GM19467 (cell line): ENCODE measurements around the gene GPC6.
"Not testable (repeated sequence)": the region's sequence is repeated elsewhere in the genome, so short reads cannot be mapped to it uniquely, and the experiment has no call there.

Experiments used
- ATAC-seq: cut with Tn5 transposase; IDR thresholded peaks from one replicate; pipeline ENCODE4 v1.9.1; 2021; ENCODE audit warnings: mild to moderate bottlenecking, moderate library complexity; ENCODE audit not compliant: unreplicated experiment

Gene GPC6

DNA sequence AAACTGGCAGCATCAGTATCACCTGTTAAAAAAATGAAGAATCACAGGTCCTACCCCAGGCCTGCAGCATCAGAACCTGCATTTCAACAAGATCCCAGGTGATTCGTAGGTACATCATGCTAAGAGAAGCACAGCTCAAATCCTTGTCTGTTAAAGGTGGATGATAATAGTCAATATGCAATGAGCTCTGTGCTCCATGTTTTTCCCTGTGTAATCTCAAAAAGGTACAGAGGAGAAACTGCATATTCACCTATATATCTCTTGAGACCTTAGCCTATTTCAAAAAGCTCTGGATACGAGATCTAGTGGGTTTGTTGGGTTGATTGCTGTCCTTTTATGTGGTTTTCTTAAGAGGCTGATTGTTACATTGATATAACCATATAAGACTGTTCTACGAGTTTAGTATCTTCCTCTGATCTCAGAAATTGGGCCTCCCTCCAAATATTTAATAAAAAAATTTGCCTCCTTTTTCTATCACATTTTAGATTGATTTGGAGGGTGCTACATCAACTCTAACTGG is 1104.0 kb downstream of the GPC6 start:
- no peak for ATAC-seq

DNA sequence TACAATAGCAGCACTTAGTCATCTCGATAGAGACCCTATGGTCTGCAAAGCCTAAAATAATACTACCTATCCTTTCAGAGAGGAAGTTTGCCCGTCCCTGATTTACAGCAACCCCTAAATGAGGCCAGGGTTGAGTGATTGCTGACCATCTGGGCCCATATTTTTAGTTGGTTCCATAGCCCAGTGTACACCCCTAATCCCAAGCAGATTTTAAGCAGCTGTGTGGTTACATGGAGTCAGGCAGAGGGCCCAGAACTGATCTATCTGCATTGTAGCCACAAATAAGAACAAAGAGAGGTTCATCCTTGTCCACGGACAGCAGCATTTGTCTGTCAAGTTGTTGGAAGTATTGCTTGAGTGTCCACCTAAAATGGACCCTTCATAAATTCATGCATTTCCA is 1104.7 kb downstream of the GPC6 start:
- no peak for ATAC-seq

DNA sequence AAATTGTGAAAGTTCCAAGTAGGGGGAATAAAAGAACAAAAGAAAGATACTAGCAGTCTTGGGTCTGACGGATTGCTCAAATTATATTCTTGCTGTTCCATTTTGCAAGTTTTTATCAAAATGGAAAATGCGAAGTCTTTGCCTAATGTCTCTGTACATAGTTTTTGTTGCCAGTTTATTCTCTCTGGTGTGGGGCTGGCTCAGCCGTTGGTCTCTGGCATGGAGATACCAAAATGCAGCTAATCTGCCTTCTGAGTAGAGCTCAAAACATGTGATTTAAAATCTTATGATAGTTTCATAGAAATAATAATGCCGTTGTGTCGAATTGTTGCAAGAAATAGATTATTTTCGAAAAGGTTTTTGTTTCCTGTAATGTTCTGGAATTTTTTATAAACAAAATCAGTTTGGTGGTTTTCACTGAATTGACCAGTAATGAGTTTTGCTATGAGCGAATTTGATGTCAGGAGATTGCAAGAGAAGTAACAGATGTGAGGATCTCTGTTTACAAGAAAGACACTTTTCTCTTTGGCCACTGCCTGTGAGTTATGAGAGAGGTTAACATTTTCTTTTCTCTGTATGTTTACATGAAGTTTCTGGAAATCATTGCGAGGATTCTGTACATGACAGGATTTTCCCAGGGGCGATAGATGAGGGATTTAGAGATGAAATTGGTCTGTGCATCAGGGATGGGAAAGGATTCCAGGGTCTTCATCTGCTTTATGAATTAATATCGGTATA is 1105.9 kb downstream of the GPC6 start:
- no peak for ATAC-seq

DNA sequence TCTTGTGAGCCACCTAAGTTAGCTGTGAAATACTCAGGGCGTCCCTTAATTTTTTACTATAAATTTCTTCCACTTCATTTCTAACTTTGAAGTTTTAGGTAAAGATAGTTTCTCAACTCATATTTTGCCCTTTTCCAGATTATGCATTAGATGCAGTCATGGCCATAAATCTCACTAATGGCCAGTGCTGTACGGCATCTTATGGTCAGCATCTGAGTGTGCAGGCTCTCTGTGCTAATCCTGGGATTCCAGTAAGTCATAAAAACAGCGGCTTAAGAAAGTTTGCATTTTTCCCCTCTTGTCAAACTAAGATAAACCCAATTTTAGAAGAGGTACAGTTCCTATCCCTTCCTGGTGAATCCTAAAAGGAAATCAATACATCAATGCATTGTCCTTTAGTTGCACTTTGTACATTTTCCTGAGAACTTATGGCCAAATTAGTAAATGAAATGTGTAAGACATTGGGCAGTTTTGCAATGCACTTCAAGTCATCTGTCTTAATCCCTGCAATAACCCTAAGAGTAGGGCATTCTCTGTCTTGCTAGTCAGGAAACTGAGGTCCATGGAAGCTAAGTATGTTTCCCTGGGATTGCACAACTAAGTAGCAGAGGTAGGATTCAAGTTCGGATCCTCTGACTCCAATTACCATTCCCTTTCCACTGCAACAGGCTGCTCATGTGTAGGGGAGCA is 1106.7 kb downstream of the GPC6 start:
- ATAC-seq: no peak

DNA sequence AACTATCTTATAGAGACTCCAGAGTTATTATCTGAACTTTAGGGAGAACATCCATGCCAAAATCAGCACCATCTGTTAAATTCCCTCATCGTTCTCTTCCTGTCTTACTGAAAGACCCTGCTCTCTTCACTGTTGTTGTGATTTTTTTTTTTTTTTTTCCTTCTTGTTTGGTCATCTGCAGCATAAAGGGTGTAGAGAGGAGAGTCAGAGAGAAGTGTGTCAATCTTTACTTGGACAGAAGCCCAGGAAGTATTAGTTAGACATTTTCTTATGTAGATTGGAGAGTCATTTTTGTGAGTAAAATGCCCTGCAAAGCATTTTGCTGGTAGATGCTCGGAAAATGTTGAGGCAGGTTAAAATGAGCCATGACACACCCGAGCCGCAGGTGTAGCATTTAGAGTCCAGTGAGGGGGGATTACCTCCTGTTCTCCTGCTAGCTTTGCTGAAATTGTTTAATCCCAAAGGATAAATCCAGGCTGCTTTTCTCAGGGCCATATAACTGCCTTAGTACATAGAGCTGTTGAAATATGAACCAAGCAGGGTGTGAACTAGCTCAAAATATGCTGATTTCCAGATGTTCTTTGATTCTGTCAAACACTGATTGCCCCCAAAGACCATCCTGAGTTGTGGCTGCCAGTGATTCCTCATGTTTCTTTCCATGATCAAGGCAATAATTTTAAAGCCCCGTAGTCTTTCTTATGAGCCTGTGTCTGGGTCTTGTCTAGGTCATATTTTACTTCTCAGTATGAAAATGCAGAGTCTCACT is 1109.3 kb downstream of the GPC6 start:
- ATAC-seq: no peak

DNA sequence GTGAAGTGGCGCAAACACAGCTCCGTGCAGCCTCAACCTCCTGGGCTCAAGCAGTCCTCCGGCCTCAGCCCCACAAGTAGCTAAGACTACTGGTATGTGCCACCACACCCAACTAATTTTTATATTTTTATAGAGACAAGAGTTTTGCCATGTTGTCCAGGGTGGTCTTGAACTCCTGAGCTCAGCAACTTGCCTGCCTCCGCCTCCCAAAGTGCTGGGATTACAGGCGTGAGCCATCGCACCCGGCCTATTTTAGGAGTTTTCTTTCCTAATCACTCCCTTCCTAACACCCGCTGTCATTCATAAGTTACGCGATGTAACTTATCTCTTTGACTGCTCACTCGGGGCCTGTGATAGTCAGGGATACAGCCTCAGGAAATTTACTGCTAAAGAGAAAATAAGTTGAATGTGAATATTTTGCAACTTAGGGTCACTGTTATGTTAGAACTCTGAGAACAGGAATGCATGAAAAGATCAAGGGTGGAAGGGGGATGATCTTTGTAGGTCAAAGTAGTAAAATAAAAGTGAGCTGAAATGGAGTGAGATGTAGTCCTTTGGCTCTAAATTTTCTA is 1112.6 kb downstream of the GPC6 start:
- ATAC-seq: no peak

DNA sequence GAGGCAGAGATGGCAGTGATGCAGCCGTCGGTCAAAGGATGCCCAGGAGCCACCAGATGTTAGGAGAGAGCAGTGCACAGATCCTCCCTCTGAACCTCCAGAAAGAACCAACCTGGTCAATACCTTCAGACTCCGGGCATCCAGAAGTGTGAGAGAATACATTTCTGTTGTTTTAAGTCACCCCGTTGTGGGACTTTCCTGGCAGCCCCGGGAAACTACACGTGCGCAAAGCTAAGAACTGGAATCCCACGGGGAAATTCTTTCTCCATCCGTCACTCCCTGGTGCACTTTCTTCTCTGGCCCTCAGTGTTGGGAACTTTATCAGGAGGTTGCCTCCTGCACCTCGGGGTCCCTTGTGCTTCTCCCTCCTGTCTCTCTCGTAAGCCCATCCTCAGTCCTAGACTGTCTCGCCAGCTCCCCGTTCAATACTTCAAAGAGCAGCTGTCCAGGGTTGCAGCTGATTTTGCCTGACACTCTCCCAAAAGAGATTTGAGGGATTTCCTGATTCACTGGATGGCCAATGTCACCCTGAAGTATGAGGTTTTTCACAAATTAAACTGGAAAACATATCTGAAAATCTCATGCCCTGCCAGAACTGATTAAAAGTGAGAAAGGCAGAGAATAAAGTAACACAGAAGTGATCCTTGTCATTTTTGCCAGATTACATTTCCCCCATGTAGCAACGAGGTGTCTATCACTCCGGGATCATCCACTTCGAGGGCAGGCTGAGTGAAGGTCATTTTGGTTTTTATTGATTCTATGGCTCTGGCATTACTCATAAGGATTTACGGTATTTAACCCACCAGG is 1116.0 kb downstream of the GPC6 start:
- ATAC-seq: no peak

DNA sequence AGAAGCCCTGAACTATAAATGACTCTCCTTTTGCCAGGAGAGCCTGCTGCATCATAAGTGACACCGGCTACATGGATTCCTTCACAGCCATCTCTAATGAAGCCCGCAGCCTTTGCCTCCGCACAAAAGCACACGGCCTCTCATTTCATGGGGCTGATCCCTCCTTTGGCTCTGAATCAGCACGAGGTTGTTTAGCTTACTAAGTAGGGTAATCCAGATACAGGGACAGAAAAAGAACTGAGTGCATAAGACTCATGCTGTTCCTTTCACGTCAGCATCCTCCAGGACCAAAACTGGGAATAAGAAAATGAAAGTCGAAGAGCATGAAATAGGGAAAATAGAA is 1116.6 kb downstream of the GPC6 start:
- no peak for ATAC-seq

DNA sequence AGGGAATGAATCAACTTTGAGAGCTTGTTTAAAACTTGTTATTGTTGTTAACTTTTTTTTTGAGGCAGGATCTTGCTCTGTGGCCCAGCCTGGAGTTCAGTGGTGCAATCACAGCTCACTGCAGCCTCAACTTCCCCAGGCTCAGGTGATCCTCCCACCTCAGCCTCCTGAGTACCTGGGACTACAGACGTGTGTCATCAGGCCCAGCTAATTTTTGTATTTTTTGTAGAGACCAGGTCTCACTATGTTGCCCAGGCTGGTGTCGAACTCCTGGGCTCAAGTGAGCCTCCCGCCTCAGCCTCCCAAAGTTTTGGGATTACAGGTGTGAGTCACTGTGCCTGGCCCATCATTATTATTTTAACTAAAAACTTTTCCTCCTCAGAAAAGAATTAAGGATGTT is 1117.1 kb downstream of the GPC6 start:
- ATAC-seq: not testable (repeated sequence)

DNA sequence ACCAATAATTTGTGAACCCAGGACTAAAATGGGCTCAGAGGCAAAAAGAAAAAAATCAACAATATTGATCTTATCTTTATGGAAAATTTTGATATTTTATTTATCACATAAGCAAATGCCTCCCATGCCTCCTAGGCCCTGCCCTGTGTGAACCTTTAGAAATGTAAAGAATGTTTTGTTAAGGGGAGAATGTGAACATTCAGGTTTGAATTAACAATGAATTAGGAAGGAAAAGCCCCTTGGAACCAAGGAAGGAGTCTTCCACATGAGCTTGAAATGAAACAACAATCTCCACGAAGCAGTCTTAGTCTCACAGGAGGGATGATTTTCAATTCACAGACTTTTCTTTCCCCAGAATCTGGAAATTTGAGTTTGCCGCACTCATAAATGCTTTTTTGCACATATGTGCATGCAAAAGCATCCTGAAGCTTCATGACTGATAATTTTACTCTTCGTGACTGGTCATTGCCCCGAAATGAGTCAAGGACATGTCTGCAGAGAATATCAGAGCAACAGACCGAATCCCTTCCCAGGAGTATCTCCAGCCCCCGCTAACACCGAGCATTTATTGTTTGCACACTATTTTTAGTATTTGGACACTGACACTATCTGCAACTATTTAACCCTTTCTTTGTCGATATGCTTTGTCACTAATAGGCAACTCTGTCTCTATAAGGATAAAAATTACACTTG is 1117.7 kb downstream of the GPC6 start:
- no peak for ATAC-seq

DNA sequence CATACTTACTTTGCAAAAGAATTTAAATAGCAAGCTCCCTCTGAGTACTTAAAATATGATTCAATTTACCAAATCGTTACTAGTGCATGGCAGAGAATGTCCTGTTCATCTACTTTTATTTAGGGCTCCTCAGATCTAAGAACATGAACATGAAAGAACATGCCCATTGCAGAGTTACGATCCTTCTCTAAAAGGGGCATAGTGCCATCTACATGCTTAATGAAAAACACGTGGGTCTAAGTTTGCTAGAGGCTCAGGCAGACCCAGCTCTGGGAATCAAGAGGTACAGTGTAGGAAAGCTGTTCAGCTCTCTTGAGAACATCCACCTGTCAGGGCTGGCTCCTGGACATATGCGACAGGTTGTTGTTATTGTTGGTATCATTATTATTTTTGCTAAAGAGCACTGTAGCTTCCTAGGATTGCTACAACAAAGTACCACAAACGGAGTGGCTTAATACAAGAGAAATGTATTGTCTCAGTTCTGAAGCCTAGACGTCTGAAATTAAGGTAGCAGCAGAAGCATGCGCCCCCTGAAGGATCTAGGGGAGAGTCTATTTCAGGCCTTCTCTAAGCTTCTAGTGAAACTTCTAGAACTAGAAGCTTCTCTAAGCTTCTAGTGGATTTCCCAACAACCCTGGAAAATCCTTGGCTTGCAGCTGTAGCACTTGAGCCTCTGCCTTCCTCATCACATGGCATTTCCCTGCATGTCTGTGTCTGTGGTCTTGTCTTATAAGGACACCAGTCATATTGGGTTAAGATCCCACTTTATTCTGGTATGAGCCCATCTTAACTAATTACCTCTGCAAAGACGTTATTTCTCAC is 1119.0 kb downstream of the GPC6 start:
- ATAC-seq: no peak

DNA sequence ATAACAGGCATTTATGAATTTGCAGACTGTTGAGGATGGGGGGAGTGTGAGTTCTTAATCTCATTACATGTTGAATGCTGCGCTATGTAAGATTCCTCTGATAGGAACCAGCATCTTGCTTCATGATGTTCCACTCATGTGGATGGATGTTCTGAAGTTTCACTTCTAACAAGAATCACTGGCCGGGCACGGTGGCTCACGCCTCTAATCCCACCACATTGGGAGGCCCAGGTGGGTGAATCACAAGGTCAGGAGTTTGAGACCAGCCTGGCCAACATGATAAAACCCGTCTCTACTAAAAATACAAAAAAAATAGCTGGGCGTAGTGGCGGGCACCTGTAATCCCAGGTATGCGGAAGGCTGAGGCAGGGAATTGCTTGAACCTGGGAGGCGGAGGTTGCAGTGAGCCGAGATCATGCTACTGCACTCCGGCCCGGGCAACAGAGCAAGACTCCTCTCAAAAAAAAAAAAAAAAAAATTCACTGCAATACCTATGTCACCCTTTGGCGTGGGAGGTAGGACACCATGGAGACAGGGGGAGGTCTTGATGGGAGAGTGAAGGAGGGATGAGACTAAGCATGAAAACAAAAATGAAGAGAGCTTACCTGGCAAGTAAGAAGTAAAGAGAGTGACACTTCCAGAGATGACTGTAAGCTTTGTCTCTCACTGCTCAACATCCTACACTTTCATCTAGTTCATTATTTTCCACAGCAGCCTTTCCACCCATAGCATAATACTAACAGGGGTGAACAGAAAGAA is 1119.8 kb downstream of the GPC6 start:
- ATAC-seq: no peak

DNA sequence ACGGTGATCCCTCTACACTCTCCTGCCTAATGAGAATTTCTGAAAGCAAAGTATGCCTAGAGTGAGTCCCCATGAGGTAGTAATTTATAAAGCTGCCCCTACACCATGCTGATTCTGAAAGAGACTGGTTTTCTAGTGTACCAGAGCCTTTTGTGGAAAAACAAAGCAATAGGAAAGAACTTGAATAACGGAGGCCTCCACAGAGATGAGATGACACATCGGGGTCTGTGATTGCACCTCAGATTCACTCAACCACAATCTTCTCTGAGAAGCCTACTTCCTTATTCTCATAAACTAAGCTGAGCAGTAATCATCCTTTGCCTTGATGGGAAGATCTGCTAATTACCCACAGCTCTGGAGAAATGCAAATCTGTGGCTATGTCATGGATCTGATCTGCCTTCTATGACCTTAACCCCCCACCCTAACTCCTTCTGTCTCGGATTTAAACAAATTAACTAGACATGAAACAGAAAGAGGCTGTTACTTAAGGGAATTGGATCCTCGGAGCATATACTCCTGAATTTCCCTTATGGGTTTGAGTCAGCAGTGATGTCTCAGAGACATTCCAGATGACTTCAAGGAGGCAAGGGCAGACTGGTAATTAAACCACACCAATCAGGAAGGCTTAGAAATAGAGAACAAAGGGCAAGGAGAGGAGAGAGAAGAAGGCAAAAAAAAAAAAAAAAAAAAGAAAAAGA is 1124.8 kb downstream of the GPC6 start:
- no peak for ATAC-seq

DNA sequence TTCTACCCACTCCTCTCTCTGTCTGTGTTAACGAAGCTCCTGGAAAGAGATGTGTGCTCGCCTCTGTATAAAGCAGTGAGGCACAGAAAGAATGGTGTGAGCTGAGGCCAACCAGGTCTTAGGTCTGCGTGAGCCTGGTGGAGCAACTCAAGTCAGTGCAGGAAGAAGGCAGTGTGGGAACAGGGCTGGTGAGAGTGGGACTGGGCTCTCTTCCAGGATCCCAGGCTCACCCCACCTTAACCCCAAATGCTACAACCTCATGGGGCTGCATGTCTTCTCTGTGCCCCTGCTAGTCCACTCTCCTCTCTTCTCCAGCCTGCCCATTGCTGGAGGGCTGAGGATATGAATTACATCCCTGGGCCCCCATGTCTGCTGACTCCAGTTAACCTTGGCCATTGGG is 1125.5 kb downstream of the GPC6 start:
- no peak for ATAC-seq

DNA sequence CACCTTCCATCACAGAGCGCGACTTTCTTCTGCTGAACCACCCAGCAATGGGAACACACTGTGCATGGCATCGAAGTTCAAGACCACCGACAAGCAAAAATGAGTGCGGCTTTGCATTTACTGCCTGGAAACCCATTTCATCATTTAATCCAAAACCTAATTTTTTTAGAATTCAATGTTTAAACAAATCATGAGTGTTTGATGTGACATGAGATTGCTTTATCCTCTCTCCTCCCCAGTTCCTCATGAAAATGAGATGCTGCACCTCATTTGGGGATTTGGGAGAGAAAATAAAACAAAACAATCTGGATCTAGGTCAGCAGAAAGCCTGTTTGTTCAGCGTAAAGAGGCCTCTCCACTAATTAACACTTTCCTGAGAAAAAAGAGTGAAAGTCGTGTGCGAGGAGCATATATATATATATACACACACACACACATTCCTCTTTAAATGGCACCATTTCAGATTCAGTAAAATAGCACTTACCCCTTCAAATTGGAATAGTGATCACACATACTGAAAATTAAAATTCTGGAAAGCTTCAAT is 1126.6 kb downstream of the GPC6 start:
- ATAC-seq: no peak

DNA sequence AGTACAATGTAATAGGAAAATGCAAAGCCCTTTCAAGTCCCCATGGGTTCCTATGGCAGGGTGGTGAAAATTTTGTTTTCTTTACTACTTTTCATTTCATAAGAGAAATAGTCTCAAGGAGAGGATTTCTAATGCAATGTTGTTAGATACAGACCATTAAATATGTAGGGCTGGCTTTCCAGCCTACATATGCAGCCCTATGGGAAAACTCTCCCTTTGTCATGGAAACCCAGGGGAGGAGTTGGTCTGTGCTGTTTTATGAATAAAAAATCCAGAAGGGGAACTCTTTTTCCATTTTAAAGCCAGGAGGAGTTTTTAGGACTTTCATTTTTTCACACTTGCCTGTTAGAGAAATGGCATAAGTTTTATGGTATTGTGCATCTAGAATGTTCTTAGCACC is 1133.3 kb downstream of the GPC6 start:
- no peak for ATAC-seq

DNA sequence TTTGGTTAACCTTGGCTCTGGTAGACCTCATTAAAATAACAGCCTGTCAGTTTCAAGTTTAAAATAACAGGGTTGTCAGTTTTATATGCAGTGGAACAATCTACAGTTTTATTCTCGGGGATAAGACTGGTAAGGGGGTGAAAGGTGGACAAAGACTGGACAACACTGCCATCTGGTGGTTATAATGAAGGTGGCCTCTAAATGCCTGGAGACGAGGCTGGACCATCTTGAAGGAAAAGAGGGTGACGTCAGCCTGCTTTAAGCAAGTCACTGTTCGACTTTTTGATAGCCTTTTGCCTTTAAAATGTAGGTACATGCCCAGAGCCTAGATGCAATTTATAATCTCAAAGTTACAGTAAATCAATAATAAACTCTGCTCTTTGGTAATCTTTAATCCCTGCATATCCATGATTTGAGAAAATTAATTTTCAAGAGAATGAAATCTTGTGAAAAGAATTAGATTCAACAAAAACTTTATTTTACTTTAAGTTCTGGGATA is 1135.9 kb downstream of the GPC6 start:
- peak; percentile 99 for ATAC-seq
